Left lung (tissue), 10 donors: ENCODE results near the gene WDR27. TPM values are rescaled to one million over a fixed set of nuclear protein-coding genes. Genes with fewer than 3 reads are reported as not detected.
A peak's percentile ranks its signal among the peaks of the same experiment; 100 is the strongest.

Experiments used
- ATAC-seq: fragments of 200-7000 bp; cut with Tn5 transposase; one replicate; pipeline ENCODE4 v1.9.1; 2020; ENCODE audit warnings: moderate library complexity
- DNase-seq, 4 donors: peaks; one replicate each; pipeline ENCODE4 v3.0.0-alpha.2; 2013 to 2020
- H3K27ac ChIP-seq, 2 donors: fragments of 200-600 bp; sonication (generic) in 1 of 2; one replicate each; pipeline versions ENCODE4 v1.5.0 to v1.8.0; 2020 to 2021
- H3K27me3 ChIP-seq, 2 donors: fragments of 200-600 bp; sonication (generic) in 1 of 2; one replicate each; pipeline versions ENCODE4 v1.5.0 to v1.8.0; 2020 to 2021
- H3K36me3 ChIP-seq, 2 donors: fragments of 200-600 bp; sonication (generic) in 1 of 2; one replicate each; pipeline versions ENCODE4 v1.5.0 to v1.8.0; 2020 to 2021
- H3K4me1 ChIP-seq, 2 donors: fragments of 200-600 bp; one replicate each; pipeline ENCODE4 v1.8.0; 2021
- H3K4me3 ChIP-seq, 2 donors: fragments of 200-600 bp; sonication (generic) in 1 of 2; one replicate each; pipeline versions ENCODE4 v1.5.0 to v1.8.0; 2020 to 2021; ENCODE audit warnings: mild to moderate bottlenecking in 1 of 2
- H3K9me3 ChIP-seq, 2 donors: fragments of 200-600 bp; sonication (generic) in 1 of 2; one replicate each; pipeline versions ENCODE4 v1.5.0 to v1.8.0; 2020 to 2021
- intact Hi-C, 2 donors: fragments of 100-400 bp; cut with DNase I; formaldehyde crosslinking; loops; one replicate each; pipeline versions ENCODE4 v1.11.2 to v1.14.2; 2022
- polyA plus RNA-seq, 6 donors: library from polyadenylated mRNA; unstranded; fragments of 120-200 nt; gene quantifications; one replicate each; pipeline ENCODE4 v1.2.1, GENCODE V29; 2013; ENCODE audit not compliant: insufficient read length in 6 of 6
- total RNA-seq, 2 donors: library from RNA; stranded (reverse); fragmentation: NEBNext Ultra II Directional; extraction: Animal tissue kit (Norgen Biotek cat#: 25700); gene quantifications; one replicate each; pipeline ENCODE4 v1.2.1, GENCODE V29; 2021
- TF ChIP-seq, protein P1 (sequence below), 2 donors: fragments of 200-600 bp; sonication (generic) in 1 of 2; IDR thresholded peaks; one replicate each; pipeline versions ENCODE4 v1.5.0 to v1.8.0; 2021; ENCODE audit warnings: antibody characterized with exemption in 2 of 2
- donor health status: DM: no; HTN: yes; CAD: no.
- donor health status: DM: no; HTN: no; CAD: no.

Gene WDR27
- total and polyA plus RNA-seq, 8 donors, result 31.3 to 104 (median 86.3) TPM

DNA sequence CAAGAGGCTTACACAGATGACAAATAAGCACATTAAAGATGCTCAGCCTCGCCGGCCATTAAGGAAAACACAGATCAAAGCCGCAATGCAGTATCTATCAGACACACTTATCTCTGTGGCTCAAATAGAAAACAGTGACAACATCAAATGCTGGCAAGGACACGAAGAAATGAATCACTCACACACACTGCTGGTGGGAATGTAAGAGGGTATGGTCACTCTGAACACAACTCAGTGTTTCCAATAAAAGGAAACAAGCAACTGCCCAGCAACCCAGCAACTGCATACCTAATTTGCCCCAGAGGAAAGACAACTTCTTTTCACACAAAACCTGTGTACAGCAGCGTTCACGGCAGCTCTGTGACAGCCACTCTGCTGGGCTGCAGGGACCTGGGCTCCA, 155.8 kb downstream of the WDR27 start:
- Histone ChIP-seq H3K27me3 (no peaks in the 10 kb centered on the region), H3K36me3 (no peaks in the 10 kb centered on the region), H3K27ac (no peak overlapping the region), H3K4me3 (no peak overlapping the region), H3K4me1 (no peaks in the 10 kb centered on the region), H3K9me3 (peaks cover 0 to 29% of the 10 kb centered on the region in 2 donors)
- intact Hi-C loops, result no loop called here
- no peak for DNase-seq
- no peak for ATAC-seq
- TF ChIP-seq, protein P1, sequence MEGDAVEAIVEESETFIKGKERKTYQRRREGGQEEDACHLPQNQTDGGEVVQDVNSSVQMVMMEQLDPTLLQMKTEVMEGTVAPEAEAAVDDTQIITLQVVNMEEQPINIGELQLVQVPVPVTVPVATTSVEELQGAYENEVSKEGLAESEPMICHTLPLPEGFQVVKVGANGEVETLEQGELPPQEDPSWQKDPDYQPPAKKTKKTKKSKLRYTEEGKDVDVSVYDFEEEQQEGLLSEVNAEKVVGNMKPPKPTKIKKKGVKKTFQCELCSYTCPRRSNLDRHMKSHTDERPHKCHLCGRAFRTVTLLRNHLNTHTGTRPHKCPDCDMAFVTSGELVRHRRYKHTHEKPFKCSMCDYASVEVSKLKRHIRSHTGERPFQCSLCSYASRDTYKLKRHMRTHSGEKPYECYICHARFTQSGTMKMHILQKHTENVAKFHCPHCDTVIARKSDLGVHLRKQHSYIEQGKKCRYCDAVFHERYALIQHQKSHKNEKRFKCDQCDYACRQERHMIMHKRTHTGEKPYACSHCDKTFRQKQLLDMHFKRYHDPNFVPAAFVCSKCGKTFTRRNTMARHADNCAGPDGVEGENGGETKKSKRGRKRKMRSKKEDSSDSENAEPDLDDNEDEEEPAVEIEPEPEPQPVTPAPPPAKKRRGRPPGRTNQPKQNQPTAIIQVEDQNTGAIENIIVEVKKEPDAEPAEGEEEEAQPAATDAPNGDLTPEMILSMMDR (IDR thresholded peaks at IDR 0.05), result no peak

DNA sequence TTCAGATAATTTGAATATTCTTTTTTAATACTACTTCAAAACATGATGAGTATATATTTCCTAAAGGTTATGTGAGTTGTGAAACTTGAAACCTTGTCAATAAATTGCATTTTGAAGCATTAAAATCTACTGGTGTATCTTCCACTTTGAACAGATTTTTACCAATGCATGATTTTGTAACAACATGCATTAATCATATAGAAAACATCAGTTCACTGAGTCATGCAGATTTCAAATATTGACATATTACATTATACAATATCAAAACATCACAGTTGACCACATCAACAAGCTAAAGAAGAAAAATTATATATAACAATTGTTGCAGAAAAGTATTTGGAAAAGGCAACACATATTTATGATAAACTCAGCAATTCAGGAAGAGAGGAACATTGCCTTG, 158.1 kb downstream of the WDR27 start:
- Histone ChIP-seq H3K27ac (no peak overlapping the region), H3K4me3 (no peak overlapping the region), H3K9me3 (peaks cover 0 to 25% of the 10 kb centered on the region in 2 donors), H3K27me3 (no peaks in the 10 kb centered on the region), H3K4me1 (no peaks in the 10 kb centered on the region), H3K36me3 (no peaks in the 10 kb centered on the region)
- TF ChIP-seq, protein P1 (IDR thresholded peaks at IDR 0.05), result no peak
- intact Hi-C loops, result no loop called here
- ATAC-seq (no peak), DNase-seq (no peak)

- Histone ChIP-seq H3K27ac (no peak overlapping the region), H3K4me3 (no peak overlapping the region), H3K36me3 (no peaks in the 10 kb centered on the region), H3K9me3 (peaks cover 0 to 13% of the 10 kb centered on the region in 2 donors), H3K27me3 (no peaks in the 10 kb centered on the region), H3K4me1 (no peaks in the 10 kb centered on the region)
- intact Hi-C loops, result no loop called here
- DNase-seq (no peak), ATAC-seq (no peak)
- TF ChIP-seq, protein P1 (IDR thresholded peaks at IDR 0.05), result no peak
These were observed 159.3 kb downstream of the WDR27 start for GRCh38 chr6:169542491-169542890.

- Histone ChIP-seq H3K27ac (peak overlapping the region in 1 of 2 donors; percentile 3), H3K4me1 (no peaks in the 10 kb centered on the region), H3K9me3 (peaks cover 0 to 24% of the 10 kb centered on the region in 2 donors), H3K4me3 (no peak overlapping the region), H3K36me3 (no peaks in the 10 kb centered on the region), H3K27me3 (no peaks in the 10 kb centered on the region)
- TF ChIP-seq, protein P1 (IDR thresholded peaks at IDR 0.05), result no peak
- intact Hi-C loops, result no loop called here
- DNase-seq (peak in 2 of 4 donors; percentile 40 to 60), ATAC-seq (no peak)
These were observed 162.5 kb downstream of the WDR27 start for GRCh38 chr6:169539176-169539897.

- H3K27me3 ChIP-seq, result no peaks in the 10 kb centered on the region
- ATAC-seq (no peak), DNase-seq (no peak)
- H3K4me1 ChIP-seq, result no peaks in the 10 kb centered on the region
- intact Hi-C loops, result no loop called here
- no peak overlapping the region for H3K27ac ChIP-seq
- TF ChIP-seq, protein P1 (IDR thresholded peaks at IDR 0.05), result no peak
- peaks cover 0 to 33% of the 10 kb centered on the region in 2 donors for H3K9me3 ChIP-seq
- no peaks in the 10 kb centered on the region for H3K36me3 ChIP-seq
- H3K4me3 ChIP-seq, result no peak overlapping the region
These were observed 165.2 kb downstream of the WDR27 start for GRCh38 chr6:169536446-169537170.
